ENCODE measurements around the gene PALD1. TPM values are rescaled to one million over a fixed set of nuclear protein-coding genes. Genes with fewer than 3 reads are reported as not detected.
A peak's percentile ranks its signal among the peaks of the same experiment; 100 is the strongest.

The PALD1 gene
- total RNA-seq, 1 experiment from 2014 or later = 33.1 TPM

GRCh38 chr10:70571636-70572439 is 93.3 kb downstream of the PALD1 start:
- DNase-seq (ENCODE audit: low read depth, low spot score) (no peak), ATAC-seq (no peak)
- no peak overlapping the region for H3K4me3 ChIP-seq (replicated peaks in 1 of 2; ENCODE audit: low read depth in 1 of 2, low read length in 2 of 2)
- peak overlapping the region; percentile 49 for H3K4me2 ChIP-seq (ENCODE audit: low read length)
- peak overlapping the region; percentile 71 for H3K27ac ChIP-seq (ENCODE audit: low read depth, low read length)
- peaks cover 50 to 84% of the 10 kb centered on the region in 2 experiments for H3K4me1 ChIP-seq (ENCODE audit: control insufficient read depth in 1 of 2, insufficient read depth in 2 of 2, low read length in 2 of 2)
- POLR2A ChIA-PET = no interaction called here
- no peak overlapping the region for H2AFZ ChIP-seq (ENCODE audit: low read depth, low read length, poor library complexity, severe bottlenecking)
- H4K20me1 ChIP-seq (ENCODE audit: insufficient read depth) = no peaks in the 10 kb centered on the region
- no peaks in the 10 kb centered on the region for H3K9me3 ChIP-seq (ENCODE audit: control insufficient read depth in 1 of 2, insufficient read depth in 1 of 2, low read depth in 1 of 2, low read length in 2 of 2)
- H3K9me2 ChIP-seq (ENCODE audit: insufficient read depth) = no peaks in the 10 kb centered on the region
- BruUV-seq (replicated peaks) = no TSS peak
- TF ChIP-seq CEBPB (IDR thresholded peaks at IDR 0.05; ENCODE audit: low read depth) = no peak
- TF ChIP-seq MAX (IDR thresholded peaks at IDR 0.05) = no peak
- TF ChIP-seq POLR2A (IDR thresholded peaks at IDR 0.05; ENCODE audit: borderline replicate concordance, extremely low read depth, insufficient read depth, insufficient read length) = no peak
- no peak for TF ChIP-seq ZBTB33 (IDR thresholded peaks at IDR 0.05; ENCODE audit: extremely low read depth, insufficient replicate concordance, low read length)
- TF ChIP-seq SP1 (IDR thresholded peaks at IDR 0.05; ENCODE audit: low read depth) = no peak
- CTCF ChIA-PET = no interaction called here
- peaks cover 0 to 8% of the 10 kb centered on the region in 2 experiments; a peak in 1 of 4 replicates for H3K36me3 ChIP-seq (ENCODE audit: control insufficient read depth in 1 of 2, insufficient read depth in 2 of 2, low read length in 2 of 2)
- intact Hi-C loops (cut with micrococcal nuclease) = no loop called here
- peak overlapping the region; percentile 50 for H3K9ac ChIP-seq (ENCODE audit: low read length)
- RAD21 ChIA-PET (ENCODE audit: low non-redundant PET in 1 of 2, low total read pairs in 2 of 2, uncharacterized antibody in 2 of 2, unreplicated experiment in 2 of 2) = no interaction called here
- no peaks in the 10 kb centered on the region for H3K79me2 ChIP-seq (ENCODE audit: insufficient read depth, low read length)
- no peaks in the 10 kb centered on the region for H3K27me3 ChIP-seq (ENCODE audit: insufficient read depth, low read length)

Data from HCT116 (cell line).